Islet precursor cell (in vitro differentiated cells): ENCODE data around the gene VCPKMT.
"Not testable (repeated sequence)": the region's sequence is repeated elsewhere in the genome, so short reads cannot be mapped to it uniquely, and the experiment has no call there.

Experiments used
- DNase-seq: peaks from one replicate; pipeline ENCODE4 v3.0.0-alpha.2; 2018

Gene VCPKMT

DNA sequence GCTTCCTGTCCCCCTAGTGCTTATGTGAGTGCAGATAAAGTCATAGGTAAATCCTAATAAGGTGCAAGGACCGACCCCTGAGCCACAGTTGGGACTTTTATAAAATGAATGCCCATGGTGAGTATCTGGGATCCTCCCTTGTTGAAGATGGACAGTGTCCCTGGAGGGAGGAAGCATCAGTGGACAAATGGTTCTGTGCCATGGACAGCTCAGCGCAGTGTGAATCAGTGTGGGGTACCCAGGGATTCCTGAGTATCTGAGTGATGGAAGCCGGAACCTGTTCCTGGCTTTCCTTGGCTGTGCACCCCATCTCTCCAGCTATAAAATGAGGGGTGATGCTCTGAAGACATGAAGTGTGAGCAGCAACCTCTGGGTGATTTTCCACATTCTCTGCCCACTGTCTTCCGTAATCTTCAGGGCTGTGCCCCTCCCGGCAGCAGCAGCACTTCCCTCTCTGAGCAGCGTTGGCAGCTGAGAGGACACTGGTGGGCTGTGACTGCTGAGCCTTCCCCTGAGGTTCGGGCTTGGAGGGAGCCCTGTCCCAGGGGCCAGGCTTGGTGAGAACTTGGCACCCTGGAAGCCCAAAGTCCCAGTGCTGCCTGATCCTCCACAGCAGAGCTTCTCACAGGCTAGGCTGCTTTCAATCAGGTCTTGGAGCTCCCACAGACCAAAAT is 25.0 kb downstream of the VCPKMT start:
- no peak for DNase-seq

DNA sequence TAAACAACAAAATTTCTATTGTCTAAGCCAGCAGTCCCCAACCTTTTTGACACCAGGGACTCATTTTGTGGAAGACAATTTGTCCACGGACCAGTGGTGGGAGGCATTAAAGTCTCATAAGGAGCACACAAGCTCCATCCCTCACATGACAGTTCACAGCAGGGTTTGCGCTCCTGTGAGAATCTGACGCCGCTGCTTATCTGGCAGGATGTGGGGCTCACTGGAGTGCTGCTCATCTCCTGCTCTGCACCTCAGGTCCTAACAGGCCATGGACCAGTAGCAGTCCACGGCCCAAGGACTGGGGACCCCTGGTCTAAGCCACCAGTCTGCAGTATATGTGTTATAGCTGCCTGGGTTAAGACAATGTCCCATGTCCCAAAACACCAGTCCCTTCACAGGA is 27.2 kb downstream of the VCPKMT start:
- DNase-seq, result no peak

DNA sequence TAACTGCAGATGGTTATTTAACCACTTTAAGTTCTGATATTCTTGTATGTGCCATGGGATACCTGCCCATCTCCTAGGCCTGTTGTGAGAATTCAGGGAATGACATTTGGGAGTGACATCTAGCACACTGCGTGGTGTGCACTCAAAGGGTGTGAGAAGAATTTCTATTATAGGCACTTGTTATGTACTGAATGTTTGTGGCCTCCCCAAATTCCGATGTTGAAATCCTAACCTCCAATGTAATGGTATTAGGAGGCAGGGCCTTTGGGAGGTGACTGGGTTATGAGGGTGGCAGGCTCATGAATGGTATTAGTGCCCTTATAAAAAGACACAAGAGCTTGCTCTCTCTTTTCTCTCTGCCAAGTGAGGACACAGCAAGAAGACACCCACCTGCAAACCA is 27.6 kb downstream of the VCPKMT start:
- DNase-seq, result no peak

GRCh38 chr14:50088117-50088515 is 28.3 kb downstream of the VCPKMT start:
- no peak for DNase-seq

DNA sequence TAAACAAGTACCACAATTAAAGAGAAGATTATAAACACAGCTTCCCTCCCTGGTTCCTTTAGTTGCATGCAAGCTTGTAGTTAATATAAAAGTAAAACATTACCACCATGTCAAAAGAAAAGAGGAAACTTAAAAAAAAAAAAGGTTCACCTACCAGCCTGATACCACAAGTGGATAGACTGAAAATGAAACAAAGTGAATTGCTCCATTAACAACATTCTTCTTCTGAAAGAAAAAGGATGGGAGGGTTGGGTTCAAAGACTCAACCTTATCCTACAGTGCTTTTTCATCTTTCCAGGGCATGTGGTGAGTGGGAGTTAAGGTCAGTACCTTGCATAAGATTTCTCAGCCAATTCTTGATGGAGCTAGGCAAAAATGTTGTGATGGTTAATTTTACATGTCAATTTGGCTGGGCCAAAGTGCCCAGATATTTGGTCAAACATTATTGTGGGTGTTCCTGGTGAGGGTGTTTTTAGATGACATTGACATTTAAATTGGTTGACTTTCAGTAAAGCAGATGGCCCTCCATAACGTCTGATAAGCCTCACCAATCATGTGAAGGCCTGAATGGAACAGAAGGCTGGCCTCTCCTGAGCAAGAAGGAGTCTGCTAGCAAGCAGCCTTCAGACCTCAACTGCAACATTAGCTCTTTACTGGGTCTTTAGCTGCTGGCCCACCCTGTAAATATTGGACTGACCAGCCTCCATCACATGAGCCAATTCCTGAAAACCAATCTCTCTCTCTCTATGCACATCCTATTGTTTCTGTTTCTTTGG is 28.8 kb downstream of the VCPKMT start:
- no peak for DNase-seq

DNA sequence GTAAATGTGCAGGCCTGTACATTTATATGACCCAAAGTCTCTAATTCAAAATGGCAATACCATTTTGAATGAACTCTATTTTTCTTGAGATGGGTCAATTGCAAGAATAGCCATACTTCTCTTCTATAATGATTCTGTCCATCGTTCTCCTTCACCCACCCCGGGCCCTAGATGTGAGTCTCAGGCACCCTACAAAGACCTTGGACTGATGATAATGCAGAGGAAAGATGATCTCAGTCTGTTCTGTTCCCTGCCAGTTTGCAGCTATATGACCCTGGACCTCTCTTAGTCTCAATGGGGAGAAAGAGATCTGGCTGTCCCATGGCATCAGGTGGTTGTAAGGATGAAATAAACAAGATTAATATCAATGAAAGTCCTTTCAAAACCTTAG is 30.1 kb downstream of the VCPKMT start:
- no peak for DNase-seq

DNA sequence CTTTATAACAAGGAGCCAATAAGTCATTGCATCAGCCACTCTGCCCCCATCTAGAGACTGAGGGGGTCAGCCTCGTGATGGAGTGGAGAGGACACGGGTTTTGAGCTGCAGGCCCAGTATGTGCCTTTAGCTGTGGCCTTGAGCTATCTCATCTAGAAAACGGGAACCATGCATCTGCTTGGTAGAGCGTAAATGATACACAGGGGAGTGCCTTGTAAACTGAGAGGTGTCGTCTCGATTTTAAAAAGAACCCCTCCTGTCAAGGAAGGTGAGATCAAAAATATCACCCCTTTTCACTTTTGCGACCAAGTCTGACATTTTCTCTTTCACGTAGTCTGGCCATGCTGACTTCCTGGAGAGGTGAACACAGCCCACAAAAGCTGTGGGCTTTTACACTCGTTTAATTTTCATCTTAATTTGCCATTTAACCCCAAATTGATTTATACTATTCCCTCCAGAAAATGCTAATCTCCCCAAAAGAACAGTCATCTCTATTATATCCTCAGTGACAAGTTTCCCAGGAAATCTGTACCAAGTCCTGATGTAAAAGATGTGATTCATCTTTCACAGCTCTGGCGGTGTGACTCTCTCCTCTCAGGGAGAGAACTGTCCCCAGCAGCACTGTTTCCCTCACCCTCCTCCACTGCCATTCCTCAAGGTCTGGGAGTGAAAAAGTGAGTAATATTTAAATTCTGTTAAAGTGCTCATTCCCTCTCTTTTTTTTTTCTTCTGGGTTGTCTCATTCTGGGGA is 30.6 kb downstream of the VCPKMT start:
- peak; percentile 64 for DNase-seq

GRCh38 chr14:50084666-50085065 is 31.7 kb downstream of the VCPKMT start:
- DNase-seq, result no peak

- no peak for DNase-seq
Measured at GRCh38 chr14:50083467-50084337, 32.7 kb downstream of the VCPKMT start.

DNA sequence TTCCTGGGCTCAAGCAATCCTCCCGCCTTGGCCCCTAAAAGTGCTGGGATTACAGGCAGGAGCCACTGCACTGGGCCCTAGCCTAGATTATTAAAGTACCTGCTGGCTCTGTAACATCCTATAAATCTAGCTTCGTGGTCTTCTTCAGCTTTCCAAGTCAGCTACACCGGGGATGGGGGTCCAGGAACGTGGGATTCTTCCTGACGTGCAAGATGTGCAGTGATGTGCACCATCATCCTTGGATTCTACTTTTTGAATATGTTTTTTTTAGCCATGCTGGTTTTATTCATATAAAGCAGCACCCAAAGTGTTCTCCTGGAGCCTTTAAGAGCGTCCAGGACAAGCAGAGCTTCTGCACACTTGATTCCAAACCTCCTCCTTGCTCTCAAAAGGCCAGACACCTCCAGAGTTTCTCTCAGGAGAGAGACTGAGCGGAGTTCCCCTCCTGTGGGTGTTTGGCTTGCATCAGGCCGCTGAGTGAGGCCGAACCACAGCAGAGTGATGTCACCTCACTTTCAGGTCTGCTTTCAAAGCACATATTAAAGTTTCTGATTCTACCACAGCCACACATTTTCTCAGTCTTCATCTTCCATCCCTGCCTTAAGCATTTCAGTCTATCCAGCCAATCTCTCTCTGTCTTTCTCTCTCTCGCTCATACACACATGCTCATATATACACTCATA is 33.4 kb downstream of the VCPKMT start:
- no peak for DNase-seq

DNA sequence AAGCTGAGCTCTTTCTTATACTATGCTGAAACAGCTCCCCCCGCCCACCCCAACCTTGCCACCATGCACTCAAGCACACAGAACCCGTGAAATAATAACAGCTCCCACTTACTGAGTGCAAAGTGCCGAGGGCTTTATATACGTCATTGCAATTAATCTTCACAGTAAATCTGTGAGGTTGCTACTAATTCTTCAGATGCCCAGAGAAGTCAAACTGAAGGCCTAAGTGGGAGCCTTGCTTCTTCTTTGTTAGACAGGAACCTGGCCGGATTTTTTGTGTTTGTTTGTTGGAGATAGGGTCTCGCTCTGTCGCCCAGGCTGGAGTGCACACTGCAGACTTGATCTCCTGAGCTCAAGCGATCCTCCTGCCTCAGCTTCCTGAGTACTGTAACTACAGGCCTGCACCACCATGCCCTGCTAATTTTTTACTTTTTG is 34.0 kb downstream of the VCPKMT start:
- no peak for DNase-seq

- DNase-seq, result not testable (repeated sequence)
Measured at GRCh38 chr14:50079103-50079502, 37.3 kb downstream of the VCPKMT start.

DNA sequence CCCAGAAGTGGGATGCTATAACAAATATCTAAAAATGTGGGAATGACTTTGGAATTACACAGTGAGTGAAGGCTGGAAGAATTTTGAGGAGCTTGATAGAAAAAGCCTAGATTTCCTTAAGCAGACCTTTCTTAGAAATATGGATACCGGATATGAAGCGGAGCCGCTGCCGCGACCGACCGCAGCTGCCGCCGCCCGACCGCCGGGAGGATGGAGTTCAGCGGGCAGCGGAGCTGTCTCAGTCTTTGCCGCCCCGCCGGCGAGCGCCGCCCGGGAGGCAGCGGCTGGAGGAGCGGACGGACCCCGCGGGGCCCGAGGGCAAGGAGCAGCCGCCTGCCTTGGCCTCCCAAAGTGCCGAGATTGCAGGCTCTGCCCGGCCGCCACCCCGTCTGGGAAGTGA is 42.7 kb downstream of the VCPKMT start:
- DNase-seq, result not testable (repeated sequence)

GRCh38 chr14:50072395-50072794 is 44.0 kb downstream of the VCPKMT start:
- DNase-seq, result no peak

GRCh38 chr14:50070840-50071548 is 45.4 kb downstream of the VCPKMT start:
- DNase-seq, result no peak

- no peak for DNase-seq
Measured at GRCh38 chr14:50070230-50070629, 46.1 kb downstream of the VCPKMT start.

DNA sequence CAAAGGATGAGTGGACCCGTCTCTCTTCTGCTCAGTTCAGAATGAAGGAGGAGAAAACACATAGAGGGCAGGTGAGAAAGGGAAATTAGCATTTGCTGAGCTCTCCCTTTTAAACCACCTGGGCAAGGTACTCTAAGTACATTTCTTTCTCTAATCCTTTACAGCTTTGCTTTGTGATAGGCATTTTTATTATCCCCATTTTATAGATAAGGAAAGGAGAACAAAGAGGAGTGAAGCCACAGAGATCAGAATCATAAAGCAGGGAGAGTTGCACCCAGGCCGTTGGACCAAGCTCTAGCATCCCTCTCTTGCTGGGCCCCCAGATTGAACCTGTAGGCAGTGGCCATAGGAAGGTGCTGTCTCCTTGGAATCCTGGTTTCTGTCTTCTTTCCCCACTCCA is 47.0 kb downstream of the VCPKMT start:
- DNase-seq, result no peak

DNA sequence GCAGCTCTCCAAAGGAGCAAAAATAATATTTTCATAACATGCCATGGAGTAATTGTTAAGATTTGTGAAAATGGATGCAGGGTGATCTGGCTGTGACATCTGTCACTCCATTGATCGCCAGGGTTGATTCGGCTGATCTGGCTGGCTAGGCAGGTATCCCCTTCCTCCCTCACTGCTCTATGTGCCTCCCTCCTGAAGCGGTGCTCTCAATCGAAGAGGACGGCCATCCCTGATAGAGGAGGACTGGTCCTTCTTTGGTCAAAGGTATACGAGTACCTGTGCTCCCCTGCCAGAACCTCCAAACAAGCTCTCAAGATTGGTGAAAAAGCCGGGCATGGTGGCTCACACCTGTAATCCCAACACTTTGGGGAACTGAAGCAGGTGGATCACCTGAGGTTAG is 47.9 kb downstream of the VCPKMT start:
- no peak for DNase-seq

GRCh38 chr14:50067723-50068495 is 48.5 kb downstream of the VCPKMT start:
- DNase-seq, result no peak

- no peak for DNase-seq
Measured at GRCh38 chr14:50065583-50065982, 50.8 kb downstream of the VCPKMT start.

GRCh38 chr14:50064993-50065392 is 51.4 kb downstream of the VCPKMT start:
- no peak for DNase-seq
